Osteoblast (primary cell): ENCODE results near the gene PARD3B. TPM values are rescaled to one million over a fixed set of nuclear protein-coding genes. Genes with fewer than 3 reads are reported as not detected.
A peak's percentile ranks its signal among the peaks of the same experiment; 100 is the strongest.

ENCODE experiments used
- DNase-seq: peaks from one replicate; pipeline ENCODE4 v3.0.0; 2011; ENCODE audit warnings: low spot score, mixed read lengths; ENCODE audit not compliant: insufficient read length; ENCODE audit errors: missing footprints
- H2AFZ ChIP-seq: 2 replicates; pipeline ENCODE4 v1.6.0; 2011; ENCODE audit warnings: mild to moderate bottlenecking, low read length
- H3K27ac ChIP-seq: 2 replicates; pipeline ENCODE4 v1.5.1; 2011; ENCODE audit warnings: mild to moderate bottlenecking, low read depth, low read length, moderate library complexity
- H3K27me3 ChIP-seq: 2 replicates; pipeline ENCODE4 v1.6.0; 2012; ENCODE audit warnings: mild to moderate bottlenecking, control low read depth, inconsistent platforms, low read length, moderate library complexity; ENCODE audit not compliant: insufficient read depth
- H3K36me3 ChIP-seq: 2 replicates; pipeline ENCODE4 v1.5.1; 2011; ENCODE audit warnings: mild to moderate bottlenecking, low read length, control low read depth, moderate library complexity; ENCODE audit not compliant: insufficient read depth
- H3K4me1 ChIP-seq: 2 replicates; pipeline ENCODE4 v1.5.1; 2011; ENCODE audit warnings: mild to moderate bottlenecking, low read length, control low read depth, moderate library complexity; ENCODE audit not compliant: insufficient read depth
- H3K4me2 ChIP-seq: 2 replicates; pipeline ENCODE4 v1.6.0; 2011; ENCODE audit warnings: mild to moderate bottlenecking, low read length; ENCODE audit not compliant: insufficient read depth
- H3K4me3 ChIP-seq: fragments of 200-600 bp; sonication (generic); 3 replicates; pipeline ENCODE4 v1.5.1; 2012; ENCODE audit warnings: mild to moderate bottlenecking, low read length, inconsistent platforms; ENCODE audit not compliant: insufficient read depth
- H3K79me2 ChIP-seq: 2 replicates; pipeline ENCODE4 v1.6.0; 2012; ENCODE audit warnings: mild to moderate bottlenecking, low read length, control low read depth, inconsistent platforms; ENCODE audit not compliant: insufficient read depth
- H3K9me3 ChIP-seq: 2 replicates; pipeline ENCODE4 v1.5.1; 2011; ENCODE audit warnings: low read depth, low read length, control low read depth
- H4K20me1 ChIP-seq: 2 replicates; pipeline ENCODE4 v1.6.0; 2012; ENCODE audit warnings: mild to moderate bottlenecking, low read length, control low read depth; ENCODE audit not compliant: insufficient read depth
- CTCF ChIP-seq: IDR thresholded peaks from 2 replicates; pipeline ENCODE4 v1.5.1; 2011; ENCODE audit warnings: mild to moderate bottlenecking, low read depth, low read length, moderate library complexity; ENCODE audit errors: extremely low read depth
- total RNA-seq: library from RNA; depleted of rRNA; stranded (reverse); fragments of >200 nt; gene quantifications from 2 replicates; pipeline ENCODE4 v1.2.3, GENCODE V29; 2012

The PARD3B gene
- total RNA-seq, 1 donor = 22.4 TPM

- H3K36me3 ChIP-seq = no peaks in the 10 kb centered on the region
- no peak overlapping the region for H3K4me2 ChIP-seq
- no peak overlapping the region for H2AFZ ChIP-seq
- H3K27me3 ChIP-seq = no peaks in the 10 kb centered on the region
- H4K20me1 ChIP-seq = no peaks in the 10 kb centered on the region
- no peak for TF ChIP-seq CTCF
- H3K9me3 ChIP-seq = no peaks in the 10 kb centered on the region
- DNase-seq = no peak
- peaks cover 15% of the 10 kb centered on the region for H3K4me1 ChIP-seq
- H3K4me3 ChIP-seq = no peak overlapping the region
- H3K79me2 ChIP-seq = no peaks in the 10 kb centered on the region
- no peak overlapping the region for H3K27ac ChIP-seq
These were observed 403.5 kb downstream of the PARD3B start for GRCh38 chr2:204948822-204949221.

GRCh38 chr2:204950695-204951346, 405.5 kb downstream of the PARD3B start:
- peak; percentile 45 for DNase-seq
- Histone ChIP-seq H3K79me2 (no peaks in the 10 kb centered on the region), H3K4me2 (no peak overlapping the region), H2AFZ (no peak overlapping the region), H3K4me3 (no peak overlapping the region), H3K4me1 (peaks cover 15% of the 10 kb centered on the region), H4K20me1 (no peaks in the 10 kb centered on the region), H3K9me3 (no peaks in the 10 kb centered on the region), H3K36me3 (no peaks in the 10 kb centered on the region), H3K27ac (no peak overlapping the region), H3K27me3 (no peaks in the 10 kb centered on the region)
- no peak for TF ChIP-seq CTCF

DNA sequence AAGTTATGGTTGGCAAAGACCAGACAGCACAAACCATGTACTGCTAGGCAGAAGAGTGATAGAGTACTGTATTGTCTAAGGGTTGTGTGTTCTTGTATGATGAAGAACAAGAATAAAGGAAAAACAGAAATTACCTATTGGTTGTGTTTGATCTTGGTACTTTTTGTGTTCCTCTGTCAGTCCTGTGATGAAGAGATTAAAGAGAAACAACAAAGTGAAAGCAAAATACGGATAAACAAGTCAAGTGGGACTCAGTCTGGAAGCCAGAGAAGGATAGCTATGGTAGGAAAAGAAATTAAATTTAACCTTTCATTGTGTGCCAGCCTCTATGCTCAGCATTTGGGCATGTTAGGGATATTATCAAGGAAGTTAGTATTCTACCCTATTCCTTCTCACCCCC, 413.1 kb downstream of the PARD3B start:
- Histone ChIP-seq H2AFZ (no peak overlapping the region), H3K4me3 (peak overlapping the region; percentile 53), H3K27ac (no peak overlapping the region), H3K27me3 (no peaks in the 10 kb centered on the region), H4K20me1 (no peaks in the 10 kb centered on the region), H3K9me3 (no peaks in the 10 kb centered on the region), H3K4me2 (peak overlapping the region; percentile 40), H3K79me2 (no peaks in the 10 kb centered on the region), H3K4me1 (no peaks in the 10 kb centered on the region), H3K36me3 (no peaks in the 10 kb centered on the region)
- no peak for DNase-seq
- TF ChIP-seq CTCF = no peak

- Histone ChIP-seq H2AFZ (no peak overlapping the region), H3K79me2 (no peaks in the 10 kb centered on the region), H3K36me3 (no peaks in the 10 kb centered on the region), H4K20me1 (no peaks in the 10 kb centered on the region), H3K4me1 (no peaks in the 10 kb centered on the region), H3K4me2 (no peak overlapping the region), H3K9me3 (no peaks in the 10 kb centered on the region), H3K27me3 (no peaks in the 10 kb centered on the region), H3K27ac (no peak overlapping the region), H3K4me3 (no peak overlapping the region)
- no peak for DNase-seq
- TF ChIP-seq CTCF = no peak
These were observed 419.1 kb downstream of the PARD3B start for GRCh38 chr2:204964414-204964813.
